ENCODE data around the gene HOXC11. TPM values are rescaled to one million over a fixed set of nuclear protein-coding genes. Genes with fewer than 3 reads are reported as not detected.

The HOXC11 gene
- total and polyA plus RNA-seq, 10 of the 15 experiments (the other 5 are each of a cell fraction or from before 2014, with no cell fraction given): not detected

DNA sequence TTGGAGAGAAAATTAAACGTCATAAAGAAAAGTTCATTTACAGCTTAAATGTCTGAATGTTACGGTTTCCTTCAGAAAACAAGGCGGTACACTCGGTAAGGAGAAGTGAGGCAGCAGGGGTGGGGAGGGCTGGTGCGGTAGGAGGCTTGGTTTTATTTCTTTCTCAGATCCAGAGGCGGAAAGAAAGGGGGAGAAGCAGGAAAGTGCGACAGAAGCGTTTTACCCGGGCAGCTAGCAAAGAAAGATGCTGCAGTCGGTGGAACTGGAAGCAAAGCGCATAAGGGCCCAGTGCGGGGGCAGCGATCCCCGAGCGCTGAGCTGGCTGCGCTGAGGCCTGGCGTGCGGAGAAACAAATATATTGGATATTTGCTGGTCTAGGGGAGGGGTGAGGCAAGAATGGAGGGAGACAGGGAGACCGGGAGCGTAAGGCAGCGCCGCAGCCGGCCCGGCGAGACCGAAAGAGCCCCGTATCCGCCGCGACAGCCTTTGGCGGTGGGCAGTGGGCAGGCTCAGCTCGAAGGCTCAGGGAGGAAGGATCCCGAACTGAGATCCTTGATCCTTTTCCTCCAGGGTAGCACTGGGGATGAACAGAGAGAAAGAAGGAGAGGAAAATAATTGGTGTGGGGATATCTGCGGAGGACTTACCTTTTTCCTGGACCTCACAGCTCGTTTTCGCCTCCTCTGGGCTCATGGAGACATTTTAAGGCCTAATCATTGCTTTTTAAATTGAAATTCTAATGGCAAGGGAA, 6.4 kb upstream of the HOXC11 start:
- H3K4me3 ChIP-seq: no peak overlapping the region
- no peak for ATAC-seq
- H3K4me2 ChIP-seq (ENCODE audit: control insufficient read depth, insufficient read depth): no peak overlapping the region
- no peak for DNase-seq (ENCODE audit: low read depth, low spot score)
- FAIRE-seq: no peak
- TF ChIP-seq CREB1 (IDR thresholded peaks at IDR 0.05; ENCODE audit: low read depth) (no peak), SUZ12 (IDR thresholded peaks at IDR 0.05; ENCODE audit: unreplicated experiment) (peak; percentile 36)
- POLR2A ChIA-PET: no interaction called here
- SMC1A ChIA-PET (ENCODE audit: uncharacterized antibody, unreplicated experiment): no interaction called here
- no peak overlapping the region for H2AFZ ChIP-seq (ENCODE audit: control insufficient read depth, low read depth, low read length)
- H3K27me3 ChIP-seq (replicated peaks in 1 of 2; ENCODE audit: control insufficient read depth in 2 of 2, insufficient read depth in 2 of 2, low read length in 1 of 2): peaks cover 27 to 59% of the 10 kb centered on the region in 2 experiments
- no peak overlapping the region for H3K27ac ChIP-seq (ENCODE audit: control insufficient read depth, insufficient read depth)
- H3K79me2 ChIP-seq (ENCODE audit: control insufficient read depth, insufficient read depth, low read length): no peaks in the 10 kb centered on the region
- CTCF ChIA-PET: no interaction called here
- no peaks in the 10 kb centered on the region for H3K9me3 ChIP-seq (replicated peaks; ENCODE audit: control insufficient read depth, insufficient read depth, low read length)
- H3K4me1 ChIP-seq (ENCODE audit: control insufficient read depth, insufficient read depth, low read length): no peaks in the 10 kb centered on the region
- H3K36me3 ChIP-seq (ENCODE audit: control insufficient read depth in 2 of 2, insufficient read depth in 2 of 2, low read length in 1 of 2): no peaks in the 10 kb centered on the region
- in situ Hi-C loops (cut with MboI) (no loop called here), intact Hi-C loops (cut with micrococcal nuclease; ENCODE audit: unreplicated experiment) (no loop called here)
- H4K20me1 ChIP-seq (ENCODE audit: control insufficient read depth, insufficient read depth): no peaks in the 10 kb centered on the region; the same call in 1 of the 2 replicates
- WGBS (ENCODE audit: insufficient coverage, insufficient replicate concordance, low lambda C conversion rate, missing lambda C conversion rate): 29% methylated on average over 36 of the region's 36 CpGs
- RAD21 ChIA-PET (ENCODE audit: unreplicated experiment): no interaction called here
- BruUV-seq (replicated peaks): no TSS peak
- no peak overlapping the region for H3K9ac ChIP-seq (ENCODE audit: control insufficient read depth, insufficient read depth, low read length)

DNA sequence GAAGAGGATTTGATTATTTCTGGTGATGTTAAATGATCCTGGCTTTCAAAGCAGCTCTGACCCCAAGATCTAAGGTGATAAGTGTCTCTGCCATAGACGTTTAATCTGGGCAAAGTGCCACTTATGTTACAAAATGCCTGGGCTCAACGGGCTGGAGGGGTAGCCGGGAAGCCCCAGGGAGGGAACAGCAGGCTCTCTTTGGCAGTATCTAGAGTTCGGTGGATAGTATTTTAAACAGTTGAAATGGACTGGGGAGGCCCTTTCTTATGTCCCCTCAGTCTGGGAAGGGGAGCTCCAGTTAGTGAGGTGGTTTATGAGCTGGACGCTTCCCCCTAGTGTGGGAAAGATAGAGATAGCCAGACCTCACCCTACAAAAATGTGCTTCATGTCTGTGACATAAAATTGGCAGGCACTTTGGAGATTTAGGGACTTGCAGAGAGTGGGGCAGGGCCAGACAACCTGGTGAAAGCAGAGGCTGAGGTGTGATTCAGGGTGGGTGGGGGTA, 5.5 kb upstream of the HOXC11 start:
- RAD21 ChIA-PET (ENCODE audit: unreplicated experiment): no interaction called here
- ATAC-seq: no peak
- no peak overlapping the region for H3K4me2 ChIP-seq (ENCODE audit: control insufficient read depth, insufficient read depth)
- TF ChIP-seq, protein P1, sequence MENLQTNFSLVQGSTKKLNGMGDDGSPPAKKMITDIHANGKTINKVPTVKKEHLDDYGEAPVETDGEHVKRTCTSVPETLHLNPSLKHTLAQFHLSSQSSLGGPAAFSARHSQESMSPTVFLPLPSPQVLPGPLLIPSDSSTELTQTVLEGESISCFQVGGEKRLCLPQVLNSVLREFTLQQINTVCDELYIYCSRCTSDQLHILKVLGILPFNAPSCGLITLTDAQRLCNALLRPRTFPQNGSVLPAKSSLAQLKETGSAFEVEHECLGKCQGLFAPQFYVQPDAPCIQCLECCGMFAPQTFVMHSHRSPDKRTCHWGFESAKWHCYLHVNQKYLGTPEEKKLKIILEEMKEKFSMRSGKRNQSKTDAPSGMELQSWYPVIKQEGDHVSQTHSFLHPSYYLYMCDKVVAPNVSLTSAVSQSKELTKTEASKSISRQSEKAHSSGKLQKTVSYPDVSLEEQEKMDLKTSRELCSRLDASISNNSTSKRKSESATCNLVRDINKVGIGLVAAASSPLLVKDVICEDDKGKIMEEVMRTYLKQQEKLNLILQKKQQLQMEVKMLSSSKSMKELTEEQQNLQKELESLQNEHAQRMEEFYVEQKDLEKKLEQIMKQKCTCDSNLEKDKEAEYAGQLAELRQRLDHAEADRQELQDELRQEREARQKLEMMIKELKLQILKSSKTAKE (IDR thresholded peaks at IDR 0.05; ENCODE audit: low read depth, poor library complexity, severe bottlenecking): no peak
- TF ChIP-seq TCF7 (IDR thresholded peaks at IDR 0.05; ENCODE audit: borderline replicate concordance): no peak
- TF ChIP-seq JUND (IDR thresholded peaks at IDR 0.05; ENCODE audit: low read depth, low read length): no peak
- TF ChIP-seq CREB1 (IDR thresholded peaks at IDR 0.05; ENCODE audit: low read depth): no peak
- TF ChIP-seq EED (IDR thresholded peaks at IDR 0.05; ENCODE audit: low read depth): no peak
- TF ChIP-seq, protein P2, sequence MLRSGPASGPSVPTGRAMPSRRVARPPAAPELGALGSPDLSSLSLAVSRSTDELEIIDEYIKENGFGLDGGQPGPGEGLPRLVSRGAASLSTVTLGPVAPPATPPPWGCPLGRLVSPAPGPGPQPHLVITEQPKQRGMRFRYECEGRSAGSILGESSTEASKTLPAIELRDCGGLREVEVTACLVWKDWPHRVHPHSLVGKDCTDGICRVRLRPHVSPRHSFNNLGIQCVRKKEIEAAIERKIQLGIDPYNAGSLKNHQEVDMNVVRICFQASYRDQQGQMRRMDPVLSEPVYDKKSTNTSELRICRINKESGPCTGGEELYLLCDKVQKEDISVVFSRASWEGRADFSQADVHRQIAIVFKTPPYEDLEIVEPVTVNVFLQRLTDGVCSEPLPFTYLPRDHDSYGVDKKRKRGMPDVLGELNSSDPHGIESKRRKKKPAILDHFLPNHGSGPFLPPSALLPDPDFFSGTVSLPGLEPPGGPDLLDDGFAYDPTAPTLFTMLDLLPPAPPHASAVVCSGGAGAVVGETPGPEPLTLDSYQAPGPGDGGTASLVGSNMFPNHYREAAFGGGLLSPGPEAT (IDR thresholded peaks at IDR 0.05; ENCODE audit: low read depth): no peak
- TF ChIP-seq ZNF622 (IDR thresholded peaks at IDR 0.05): no peak
- TF ChIP-seq POLR2AphosphoS5 (IDR thresholded peaks at IDR 0.05; ENCODE audit: low read length): no peak
- no peak for TF ChIP-seq DPF2 (IDR thresholded peaks at IDR 0.05)
- no peak for TF ChIP-seq NKRF (conservative IDR thresholded peaks at IDR 0.05)
- no peak for TF ChIP-seq YBX1 (IDR thresholded peaks at IDR 0.05)

More for the DNA sequence above, 5.5 kb upstream of the HOXC11 start:
- WGBS (ENCODE audit: insufficient coverage, insufficient replicate concordance, low lambda C conversion rate, missing lambda C conversion rate): 21% methylated on average over 5 of the region's 5 CpGs
- SMC1A ChIA-PET (ENCODE audit: uncharacterized antibody, unreplicated experiment): no interaction called here
- H3K27me3 ChIP-seq (replicated peaks in 1 of 2; ENCODE audit: control insufficient read depth in 2 of 2, insufficient read depth in 2 of 2, low read length in 1 of 2): peaks cover 28 to 57% of the 10 kb centered on the region in 2 experiments
- no peak overlapping the region for H3K4me3 ChIP-seq
- CTCF ChIA-PET: no interaction called here
- POLR2A ChIA-PET: no interaction called here
- H3K79me2 ChIP-seq (ENCODE audit: control insufficient read depth, insufficient read depth, low read length): no peaks in the 10 kb centered on the region
- no peak overlapping the region for H3K27ac ChIP-seq (ENCODE audit: control insufficient read depth, insufficient read depth)
- H2AFZ ChIP-seq (ENCODE audit: control insufficient read depth, low read depth, low read length): no peak overlapping the region
- no peaks in the 10 kb centered on the region for H3K4me1 ChIP-seq (ENCODE audit: control insufficient read depth, insufficient read depth, low read length)
- no TSS peak for BruUV-seq (replicated peaks)
- FAIRE-seq: no peak
- in situ Hi-C loops (cut with MboI) (no loop called here), intact Hi-C loops (cut with micrococcal nuclease; ENCODE audit: unreplicated experiment) (no loop called here)
- no peaks in the 10 kb centered on the region for H3K9me3 ChIP-seq (replicated peaks; ENCODE audit: control insufficient read depth, insufficient read depth, low read length)
- no peak overlapping the region for H3K9ac ChIP-seq (ENCODE audit: control insufficient read depth, insufficient read depth, low read length)
- no peaks in the 10 kb centered on the region; the same call in 1 of the 2 replicates for H4K20me1 ChIP-seq (ENCODE audit: control insufficient read depth, insufficient read depth)
- no peaks in the 10 kb centered on the region for H3K36me3 ChIP-seq (ENCODE audit: control insufficient read depth in 2 of 2, insufficient read depth in 2 of 2, low read length in 1 of 2)
- no peak for DNase-seq (ENCODE audit: low read depth, low spot score)

Measured in GM12878 (cell line).